COLO668 (cell line): ENCODE results near the gene BRIP1.
"Not testable (repeated sequence)": the region's sequence is repeated elsewhere in the genome, so short reads cannot be mapped to it uniquely, and the experiment has no call there.

Source experiments
- DNase-seq: peaks from one replicate; lab custom pipeline; 2025; ENCODE audit not compliant: unreplicated experiment; lab: John Stamatoyannopoulos, UW

Gene BRIP1

GRCh38 chr17:61702450-61702849, 160.9 kb downstream of the BRIP1 start:
- DNase-seq, result no peak

DNA sequence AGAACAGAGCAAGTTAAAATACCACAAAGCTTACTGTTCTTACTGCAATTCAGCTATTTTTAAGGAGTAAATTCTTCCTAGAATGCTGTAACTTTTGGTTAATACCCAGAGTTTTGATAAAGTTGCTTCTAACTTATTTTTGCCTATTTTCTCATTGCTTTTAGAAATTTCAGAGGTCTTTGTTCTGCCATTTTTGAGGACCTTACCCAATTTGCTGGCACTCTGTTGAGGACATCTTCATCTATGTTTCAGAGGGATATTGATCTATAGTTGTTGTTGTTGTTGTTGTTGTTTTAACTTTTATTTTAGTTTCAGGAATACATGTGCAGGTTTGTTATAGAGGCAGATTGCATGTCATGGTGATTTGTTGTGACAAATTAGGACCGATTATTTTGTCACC, 161.3 kb downstream of the BRIP1 start:
- DNase-seq, result no peak

GRCh38 chr17:61701334-61701733, 162.0 kb downstream of the BRIP1 start:
- DNase-seq, result no peak

DNA sequence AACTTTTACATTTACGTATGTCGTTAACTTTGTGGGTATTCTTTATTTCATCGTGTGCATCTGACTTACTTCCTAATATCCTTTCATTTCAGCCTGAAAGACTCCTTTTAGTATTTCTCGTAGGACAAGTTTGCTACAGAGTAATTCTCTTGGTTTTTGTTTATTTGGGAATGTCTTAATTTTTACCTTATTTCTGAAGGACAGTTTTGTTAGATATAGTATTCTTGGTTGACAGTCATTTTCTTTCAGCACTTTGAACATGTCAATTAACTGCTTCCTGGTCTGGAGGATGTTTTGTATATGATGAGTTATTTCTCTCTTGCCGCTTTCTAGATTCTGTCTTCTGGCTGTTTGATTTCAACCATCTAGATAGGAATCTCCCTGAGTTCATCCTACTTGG, 163.1 kb downstream of the BRIP1 start:
- DNase-seq, result no peak

GRCh38 chr17:61699694-61700093, 163.6 kb downstream of the BRIP1 start:
- DNase-seq, result no peak

DNA sequence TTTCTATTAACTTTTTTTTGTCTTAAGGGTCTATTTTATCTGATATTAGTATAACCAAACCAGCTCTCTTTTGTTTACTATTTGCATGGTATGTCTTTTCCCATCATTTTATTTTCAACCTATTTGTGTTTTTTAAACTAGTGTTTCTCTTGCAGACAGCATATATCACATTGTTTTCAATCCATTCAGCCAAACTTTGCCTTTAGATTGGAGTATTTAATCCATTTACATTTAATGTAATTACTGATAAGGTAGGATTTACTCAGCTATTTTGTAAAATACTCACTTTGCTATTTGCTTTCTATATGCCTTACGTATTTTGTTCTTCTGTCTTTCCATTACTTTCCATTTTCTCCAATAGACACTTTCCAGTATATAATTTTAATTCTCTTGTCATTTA, 164.3 kb downstream of the BRIP1 start:
- DNase-seq, result no peak

GRCh38 chr17:61698244-61698643, 165.1 kb downstream of the BRIP1 start:
- no peak for DNase-seq

GRCh38 chr17:61695779-61696337, 167.5 kb downstream of the BRIP1 start:
- no peak for DNase-seq

- no peak for DNase-seq
These were observed 169.2 kb downstream of the BRIP1 start for GRCh38 chr17:61694095-61694494.

- DNase-seq, result no peak
These were observed 173.6 kb downstream of the BRIP1 start for GRCh38 chr17:61689610-61690180.

GRCh38 chr17:61687769-61688168, 175.6 kb downstream of the BRIP1 start:
- no peak for DNase-seq

DNA sequence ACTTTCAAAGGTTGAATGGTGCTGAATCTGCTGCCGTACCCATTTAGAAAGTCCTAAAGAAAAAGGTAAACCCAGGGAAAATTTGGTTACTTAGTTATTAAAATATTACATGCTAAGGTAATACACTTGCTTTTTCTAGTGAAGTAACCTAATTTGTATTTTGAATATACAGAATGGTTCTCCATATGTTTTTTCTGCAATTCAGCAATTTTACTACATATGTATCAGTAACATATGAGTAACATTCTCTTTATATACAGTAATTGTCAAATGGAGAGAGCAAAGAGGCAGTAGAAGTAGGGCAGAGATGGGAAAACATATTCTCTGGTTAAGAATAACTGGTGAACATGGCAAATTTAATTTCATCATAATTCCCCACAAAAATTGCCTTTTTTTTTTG, 177.2 kb downstream of the BRIP1 start:
- no peak for DNase-seq

GRCh38 chr17:61684818-61685217, 178.5 kb downstream of the BRIP1 start:
- no peak for DNase-seq

- no peak for DNase-seq
These were observed 179.2 kb downstream of the BRIP1 start for GRCh38 chr17:61684172-61684571.

GRCh38 chr17:61683466-61683865, 179.9 kb downstream of the BRIP1 start:
- DNase-seq, result no peak

DNA sequence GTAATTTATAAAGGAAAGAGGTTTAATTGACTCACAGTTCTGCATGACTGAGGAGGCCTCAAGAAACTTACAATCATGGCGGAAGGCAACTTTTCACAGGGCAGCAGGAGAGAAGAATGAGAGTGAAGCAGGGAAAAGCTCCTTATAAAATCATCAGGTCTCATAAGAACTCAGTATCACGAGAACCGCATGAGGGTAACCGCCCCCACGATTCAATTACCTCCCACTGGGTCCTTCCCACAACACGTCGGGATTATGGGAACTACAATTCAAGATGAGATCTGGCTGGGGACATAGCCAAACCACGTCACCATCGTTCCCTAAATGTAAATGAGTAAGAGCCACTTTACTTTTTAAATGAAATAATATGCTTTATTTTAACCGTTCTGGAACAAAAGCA, 182.4 kb downstream of the BRIP1 start:
- DNase-seq, result no peak

- DNase-seq, result no peak
These were observed 185.0 kb downstream of the BRIP1 start for GRCh38 chr17:61678339-61678738.

GRCh38 chr17:61677150-61677811, 186.0 kb downstream of the BRIP1 start:
- not testable (repeated sequence) for DNase-seq

- not testable (repeated sequence) for DNase-seq
These were observed 186.8 kb downstream of the BRIP1 start for GRCh38 chr17:61676522-61676921.

DNA sequence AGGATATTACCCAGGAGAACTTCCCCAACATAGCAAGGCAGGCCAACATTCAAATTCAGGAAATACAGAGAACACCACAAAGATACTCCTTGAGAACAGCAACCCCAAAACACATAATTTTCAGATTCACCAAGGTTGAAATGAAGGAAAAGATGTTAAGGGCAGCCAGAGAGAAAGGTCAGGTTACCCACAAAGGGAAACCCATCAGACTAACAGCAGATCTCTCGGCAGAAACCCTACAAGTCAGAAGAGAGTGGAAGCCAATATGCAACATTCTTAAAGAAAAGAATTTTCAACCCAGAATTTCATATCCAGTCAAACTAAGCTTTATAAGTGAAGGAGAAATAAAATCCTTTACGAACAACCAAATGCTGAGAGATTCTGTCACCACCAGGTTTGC, 188.7 kb downstream of the BRIP1 start:
- DNase-seq, result not testable (repeated sequence)

- DNase-seq, result not testable (repeated sequence)
These were observed 190.1 kb downstream of the BRIP1 start for GRCh38 chr17:61673019-61673897.

DNA sequence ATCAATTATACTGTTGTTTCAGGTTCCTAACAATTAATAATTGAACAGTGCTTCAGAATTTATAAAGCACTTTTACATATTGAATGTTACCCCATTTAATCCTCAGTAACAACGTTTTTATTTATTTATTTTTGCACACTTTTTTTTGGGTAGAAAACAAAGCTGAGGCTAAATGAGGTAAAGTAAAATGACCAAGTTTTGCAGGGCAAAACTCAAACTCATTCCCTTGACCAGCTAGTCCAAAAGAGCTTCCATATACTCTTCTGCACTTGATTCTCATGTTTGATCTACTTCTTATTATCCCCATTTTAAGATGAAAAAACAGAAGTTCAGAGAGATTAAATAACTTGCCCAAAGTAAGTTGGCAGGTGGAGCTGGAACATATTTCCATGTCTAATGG, 191.2 kb downstream of the BRIP1 start:
- DNase-seq, result no peak
